ENCODE results near the gene ARL11. TPM values are rescaled to one million over a fixed set of nuclear protein-coding genes. Genes with fewer than 3 reads are reported as not detected.

Gene ARL11
- total RNA-seq, 2 donors from 2014 or later, result 0.05 to 0.40 TPM

- Histone ChIP-seq H3K9me3 (no peaks in the 10 kb centered on the region), H3K4me3 (no peak overlapping the region), H3K36me3 (no peaks in the 10 kb centered on the region), H3K27ac (no peak overlapping the region), H3K27me3 (replicated peaks; ENCODE audit: insufficient read depth) (no peaks in the 10 kb centered on the region), H3K4me1 (replicated peaks) (no peaks in the 10 kb centered on the region)
- DNase-seq (ENCODE audit: low spot score), result no peak
- intact Hi-C loops (cut with DNase I), result no loop called here
- TF ChIP-seq POLR2AphosphoS5 (IDR thresholded peaks at IDR 0.05), result no peak
- 95% methylated on average over 6 of the region's 6 CpGs for WGBS
These were observed 48.4 kb downstream of the ARL11 start for GRCh38 chr13:49676581-49677298.

- no peak for DNase-seq (ENCODE audit: low spot score)
- Histone ChIP-seq H3K4me1 (replicated peaks) (no peaks in the 10 kb centered on the region), H3K27me3 (replicated peaks; ENCODE audit: insufficient read depth) (no peaks in the 10 kb centered on the region), H3K4me3 (no peak overlapping the region), H3K9me3 (no peaks in the 10 kb centered on the region), H3K27ac (no peak overlapping the region), H3K36me3 (no peaks in the 10 kb centered on the region)
- 94% methylated on average over 46 of the region's 48 CpGs for WGBS
- intact Hi-C loops (cut with DNase I), result no loop called here
- TF ChIP-seq POLR2A (IDR thresholded peaks at IDR 0.05), result no peak
- no peak for TF ChIP-seq POLR2AphosphoS5 (IDR thresholded peaks at IDR 0.05)
- no peak for TF ChIP-seq CTCF (IDR thresholded peaks at IDR 0.05)
These were observed 50.0 kb downstream of the ARL11 start for GRCh38 chr13:49678191-49678914.

GRCh38 chr13:49679246-49679645 lies 50.9 kb downstream of the ARL11 start:
- 72% methylated on average over 3 of the region's 3 CpGs for WGBS
- intact Hi-C loops (cut with DNase I), result no loop called here
- H3K4me3 ChIP-seq, result no peak overlapping the region

GRCh38 chr13:49681842-49682435 lies 53.6 kb downstream of the ARL11 start:
- Histone ChIP-seq H3K4me1 (replicated peaks) (no peaks in the 10 kb centered on the region), H3K4me3 (no peak overlapping the region), H3K27me3 (replicated peaks; ENCODE audit: insufficient read depth) (no peaks in the 10 kb centered on the region), H3K36me3 (no peaks in the 10 kb centered on the region), H3K27ac (no peak overlapping the region), H3K9me3 (no peaks in the 10 kb centered on the region)
- TF ChIP-seq POLR2A (IDR thresholded peaks at IDR 0.05), result no peak
- TF ChIP-seq CTCF (IDR thresholded peaks at IDR 0.05), result no peak
- no peak for TF ChIP-seq POLR2AphosphoS5 (IDR thresholded peaks at IDR 0.05)
- WGBS, result 39% methylated on average over 4 of the region's 4 CpGs
- no peak for DNase-seq (ENCODE audit: low spot score)
- intact Hi-C loops (cut with DNase I), result no loop called here

More at GRCh38 chr13:49679246-49679645, 50.9 kb downstream of the ARL11 start:
- no peak for DNase-seq (ENCODE audit: low spot score)
- H3K27me3 ChIP-seq (replicated peaks; ENCODE audit: insufficient read depth), result no peaks in the 10 kb centered on the region
- no peak overlapping the region for H3K27ac ChIP-seq
- TF ChIP-seq POLR2A (IDR thresholded peaks at IDR 0.05) (no peak), POLR2AphosphoS5 (IDR thresholded peaks at IDR 0.05) (no peak), CTCF (IDR thresholded peaks at IDR 0.05) (no peak)
- H3K36me3 ChIP-seq, result no peaks in the 10 kb centered on the region
- H3K4me1 ChIP-seq (replicated peaks), result no peaks in the 10 kb centered on the region
- H3K9me3 ChIP-seq, result no peaks in the 10 kb centered on the region

Other genes starting within 250 kb of the ARL11 start
- 10 to 100 TPM; 43.9 to 96.5 TPM for gene CAB39L, start 184.4 kb upstream of the ARL11 start, total RNA-seq
- gene SETDB2, start 184.2 kb upstream of the ARL11 start, total RNA-seq, result 10 to 100 TPM in 1 of 2 donors, 1 to 10 TPM in 1; 9.0 to 17.6 TPM
- 10 to 100 TPM; 28.5 to 29.5 TPM for gene PHF11, start 132.6 kb upstream of the ARL11 start, total RNA-seq
- gene RCBTB1, start 42.9 kb upstream of the ARL11 start, total RNA-seq, result 10 to 100 TPM; 15.7 to 29.4 TPM
- gene EBPL, start 63.0 kb downstream of the ARL11 start, total RNA-seq, result 100 to 1,000 TPM in 1 of 2 donors, 10 to 100 TPM in 1; 95.4 to 114 TPM
- 10 to 100 TPM; 16.9 to 26.4 TPM for gene KPNA3, start 164.2 kb downstream of the ARL11 start, total RNA-seq